Mesenchymal stem cell (in vitro differentiated cells and primary cell): ENCODE measurements around the gene MYO3A.

Experiments used
- DNase-seq: peaks from one replicate; pipeline ENCODE4 v3.0.0-alpha.2; 2013
- H2AFZ ChIP-seq: one replicate; pipeline ENCODE4 v1.6.1; 2013; ENCODE audit warnings: low read depth, mild to moderate bottlenecking, control low read depth, inconsistent platforms, low read length, moderate library complexity
- H2AK5ac ChIP-seq: 2 replicates; pipeline ENCODE4 v1.6.1; 2013; ENCODE audit warnings: low read length, moderate library complexity, mild to moderate bottlenecking, inconsistent platforms; ENCODE audit not compliant: severe bottlenecking
- H2BK120ac ChIP-seq: one replicate; pipeline ENCODE4 v1.6.1; 2013; ENCODE audit warnings: low read depth, mild to moderate bottlenecking, inconsistent platforms, low read length, moderate library complexity
- H2BK12ac ChIP-seq, 2 experiments: one replicate each; pipeline ENCODE4 v1.6.1; 2013; ENCODE audit warnings: inconsistent platforms in 2 of 2, low read length in 2 of 2, mild to moderate bottlenecking in 2 of 2, moderate library complexity in 2 of 2, control low read depth in 1 of 2
- H2BK15ac ChIP-seq: one replicate; pipeline ENCODE4 v1.6.1; 2013; ENCODE audit warnings: mild to moderate bottlenecking, low read depth, inconsistent platforms; ENCODE audit not compliant: poor library complexity, severe bottlenecking
- H2BK5ac ChIP-seq: 2 replicates; pipeline ENCODE4 v1.6.1; 2013; ENCODE audit warnings: low read depth, mild to moderate bottlenecking, low read length, control low read depth, inconsistent platforms; ENCODE audit not compliant: poor library complexity, severe bottlenecking
- H3K14ac ChIP-seq, 2 experiments: one replicate each; pipeline ENCODE4 v1.6.1; 2013; ENCODE audit warnings: inconsistent platforms in 2 of 2, low read length in 2 of 2, control low read depth in 1 of 2, mild to moderate bottlenecking in 1 of 2, moderate library complexity in 1 of 2
- H3K18ac ChIP-seq, 2 experiments: one replicate each; pipeline ENCODE4 v1.6.1; 2013; ENCODE audit warnings: inconsistent platforms in 2 of 2, low read length in 2 of 2, control low read depth in 1 of 2, low read depth in 1 of 2, mild to moderate bottlenecking in 1 of 2
- H3K23ac ChIP-seq, 2 experiments: one replicate each; pipeline ENCODE4 v1.6.1; 2013; ENCODE audit warnings: inconsistent platforms in 2 of 2, low read length in 2 of 2, mild to moderate bottlenecking in 2 of 2, moderate library complexity in 2 of 2, control low read depth in 1 of 2
- H3K27ac ChIP-seq: 2 replicates; pipeline ENCODE4 v1.5.1; 2013; ENCODE audit warnings: mild to moderate bottlenecking, moderate library complexity, low read length, control low read depth, inconsistent platforms; ENCODE audit not compliant: poor library complexity, severe bottlenecking
- H3K27me3 ChIP-seq, 2 experiments: 2 replicates each; pipeline versions ENCODE4 v1.6.1 to v1.7.0; 2013; ENCODE audit warnings: low read length in 2 of 2, mild to moderate bottlenecking in 2 of 2, moderate library complexity in 2 of 2, control low read depth in 1 of 2, inconsistent platforms in 1 of 2; ENCODE audit not compliant: control insufficient read depth in 1 of 2, insufficient read depth in 1 of 2
- H3K36me3 ChIP-seq, 2 experiments: 2 replicates each; pipeline versions ENCODE4 v1.6.1 to v1.7.0; 2013; ENCODE audit warnings: low read length in 2 of 2, control low read depth in 1 of 2, inconsistent platforms in 1 of 2, low read depth in 1 of 2, mild to moderate bottlenecking in 1 of 2; ENCODE audit not compliant: insufficient read depth in 2 of 2, control insufficient read depth in 1 of 2
- H3K4ac ChIP-seq, 2 experiments: one replicate each; pipeline ENCODE4 v1.6.1; 2013; ENCODE audit warnings: inconsistent platforms in 2 of 2, low read length in 2 of 2, mild to moderate bottlenecking in 2 of 2, moderate library complexity in 2 of 2, control low read depth in 1 of 2, low read depth in 1 of 2
- H3K4me1 ChIP-seq: 2 replicates; pipeline ENCODE4 v1.6.1; 2013; ENCODE audit warnings: low read depth, low read length, control low read depth; ENCODE audit not compliant: control insufficient read depth, insufficient read depth
- H3K4me2 ChIP-seq: 2 replicates; pipeline ENCODE4 v1.6.1; 2013; ENCODE audit warnings: low read length, mild to moderate bottlenecking, inconsistent platforms; ENCODE audit not compliant: poor library complexity, severe bottlenecking
- H3K4me3 ChIP-seq, 2 experiments: 2 replicates each; pipeline versions ENCODE4 v1.5.1 to v1.7.0; 2013; ENCODE audit warnings: low read length in 2 of 2, mild to moderate bottlenecking in 2 of 2, control low read depth in 1 of 2, low read depth in 1 of 2; ENCODE audit not compliant: insufficient read depth in 1 of 2
- H3K79me1 ChIP-seq: replicated peaks from 2 replicates; pipeline ENCODE4 v1.6.1; 2013; ENCODE audit warnings: mild to moderate bottlenecking, control low read depth, low read length, inconsistent platforms; ENCODE audit not compliant: poor library complexity, severe bottlenecking
- H3K9ac ChIP-seq: 2 replicates; pipeline ENCODE4 v1.7.0; 2013; ENCODE audit warnings: mild to moderate bottlenecking, low read length, moderate library complexity
- H3K9me3 ChIP-seq: 2 replicates; pipeline ENCODE4 v1.7.0; 2013; ENCODE audit warnings: mild to moderate bottlenecking, low read length; ENCODE audit not compliant: control insufficient read depth
- H4K8ac ChIP-seq: one replicate; pipeline ENCODE4 v1.6.1; 2013; ENCODE audit warnings: inconsistent platforms, mild to moderate bottlenecking, low read length, moderate library complexity
- H4K91ac ChIP-seq: one replicate; pipeline ENCODE4 v1.6.1; 2013; ENCODE audit warnings: mild to moderate bottlenecking, low read length, inconsistent platforms
- WGBS: methylation state at CpG from one replicate; pipeline ENCODE4 v1.1.7; 2013; ENCODE audit warnings: mixed read lengths; 5-methylcytosine and 5-hydroxymethylcytosine counted together

The MYO3A gene

DNA sequence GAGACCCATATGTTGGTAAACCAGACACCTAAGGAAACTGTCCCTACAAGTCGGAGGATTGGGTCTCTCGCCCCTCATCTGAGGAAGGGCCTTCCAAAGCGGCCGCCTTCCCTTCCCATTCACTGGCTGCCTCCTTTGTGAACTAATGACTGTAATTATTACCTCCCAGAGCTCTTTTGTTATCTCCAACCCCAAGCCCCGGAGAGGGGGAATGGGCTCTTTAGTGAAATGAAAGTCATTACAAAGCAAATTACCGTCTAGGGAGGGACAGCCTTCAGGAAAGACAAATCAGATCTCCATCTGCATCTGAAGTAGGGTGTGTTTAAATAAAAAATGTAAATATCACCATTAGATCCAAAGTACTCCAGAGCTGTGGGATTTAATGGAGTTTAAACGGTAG lies 280.0 kb downstream of the MYO3A start:
- no peak overlapping the region for H3K9ac ChIP-seq
- H3K79me1 ChIP-seq: no peaks in the 10 kb centered on the region
- no peak overlapping the region for H3K4ac ChIP-seq
- no peak overlapping the region for H3K4me3 ChIP-seq
- H3K18ac ChIP-seq: no peak overlapping the region
- no peak overlapping the region for H2AK5ac ChIP-seq
- no peak overlapping the region for H4K8ac ChIP-seq
- no peak overlapping the region for H2BK120ac ChIP-seq
- H3K36me3 ChIP-seq: no peaks in the 10 kb centered on the region
- 7% methylated on average over 3 of the region's 7 CpGs for WGBS
- peaks cover 79 to 94% of the 10 kb centered on the region in 2 experiments for H3K27me3 ChIP-seq
- H4K91ac ChIP-seq: no peak overlapping the region
- no peak overlapping the region for H2BK5ac ChIP-seq
- DNase-seq: no peak
- no peak overlapping the region for H2BK15ac ChIP-seq
- H3K14ac ChIP-seq: no peak overlapping the region
- H3K4me1 ChIP-seq: peaks cover 22% of the 10 kb centered on the region
- no peak overlapping the region for H3K23ac ChIP-seq
- peaks cover 4% of the 10 kb centered on the region for H3K9me3 ChIP-seq
- no peak overlapping the region for H2BK12ac ChIP-seq
- H3K27ac ChIP-seq: no peak overlapping the region
- no peak overlapping the region for H3K4me2 ChIP-seq
- H2AFZ ChIP-seq: no peak overlapping the region

DNA sequence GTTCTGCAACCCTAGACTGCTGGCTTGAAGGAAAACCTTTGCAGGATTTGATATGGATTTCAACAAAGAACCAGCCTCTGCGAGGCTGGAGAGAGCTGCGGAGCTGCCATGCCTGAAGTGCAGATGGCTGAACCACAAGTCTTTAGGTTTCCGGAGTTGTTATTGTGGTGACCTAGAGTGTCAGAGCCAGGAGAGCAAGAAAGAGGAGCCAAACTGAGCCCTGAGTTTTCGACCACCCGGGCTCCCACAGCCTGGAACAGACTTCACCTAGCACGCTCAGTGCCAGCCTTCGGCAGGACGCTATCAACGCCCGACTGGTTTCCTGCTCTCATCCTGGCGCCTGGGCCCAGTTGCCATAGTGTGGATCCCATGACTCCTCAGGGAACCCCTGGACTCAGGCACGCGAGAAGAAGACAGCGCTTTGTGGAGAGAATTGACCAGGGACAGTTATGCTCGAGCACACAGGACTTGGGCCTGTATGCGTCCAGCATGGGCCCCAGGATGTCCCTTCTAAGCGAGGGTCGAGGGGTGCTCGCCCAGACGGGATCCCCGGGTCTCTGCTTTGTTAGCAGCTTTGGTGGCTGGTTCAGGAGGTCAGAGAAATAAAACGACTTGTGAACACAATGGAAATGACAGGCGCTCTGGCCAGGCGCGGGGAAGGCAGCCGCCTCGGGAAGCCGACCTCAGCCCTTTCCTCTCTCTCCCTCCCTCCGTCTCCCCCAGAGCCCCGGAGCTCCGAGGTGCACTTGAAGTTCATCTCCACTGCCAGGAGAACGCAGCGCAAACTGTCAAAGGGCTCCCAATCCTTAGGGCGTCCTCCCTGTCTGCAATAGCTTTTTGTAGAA lies 280.7 kb downstream of the MYO3A start:
- Histone ChIP-seq H3K27me3 (peaks cover 84 to 97% of the 10 kb centered on the region in 2 experiments), H3K4me1 (peaks cover 22% of the 10 kb centered on the region), H3K36me3 (no peaks in the 10 kb centered on the region), H3K18ac (no peak overlapping the region), H3K27ac (no peak overlapping the region), H2AK5ac (no peak overlapping the region), H4K91ac (no peak overlapping the region), H3K79me1 (no peaks in the 10 kb centered on the region), H2BK120ac (no peak overlapping the region), H3K4ac (no peak overlapping the region), H2BK12ac (no peak overlapping the region), H2BK15ac (no peak overlapping the region), H3K4me3 (no peak overlapping the region), H3K4me2 (no peak overlapping the region), H3K23ac (no peak overlapping the region), H3K9ac (no peak overlapping the region), H4K8ac (no peak overlapping the region), H2AFZ (no peak overlapping the region), H3K9me3 (peaks cover 4% of the 10 kb centered on the region), H3K14ac (no peak overlapping the region), H2BK5ac (no peak overlapping the region)
- DNase-seq: no peak
- 4% methylated on average over 32 of the region's 34 CpGs for WGBS

DNA sequence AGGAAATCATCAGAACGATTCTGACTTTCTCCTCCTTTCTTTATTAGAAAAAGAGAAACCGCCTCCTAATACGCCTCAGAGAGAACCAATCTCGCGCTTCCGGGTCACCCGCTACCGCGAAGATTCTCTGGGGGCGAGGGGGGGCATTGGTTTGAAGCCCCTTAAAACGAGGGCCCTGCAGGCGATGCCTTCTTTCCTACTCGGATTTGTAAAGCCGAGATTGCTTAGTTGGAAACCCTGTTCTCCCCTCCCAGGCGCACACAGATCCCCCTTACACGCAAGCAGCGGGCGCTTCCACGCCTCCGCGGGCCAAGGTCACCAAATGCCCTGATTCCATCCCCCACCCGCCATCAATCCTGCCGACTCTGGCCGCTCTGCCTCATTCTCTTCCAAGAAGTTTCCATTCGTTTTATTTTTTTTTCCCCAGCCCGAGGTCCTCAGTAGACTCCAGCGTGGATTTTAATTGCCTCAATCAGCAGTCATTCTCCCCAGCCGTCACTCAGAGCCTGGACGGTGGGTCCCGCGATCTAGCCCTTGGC lies 281.4 kb downstream of the MYO3A start:
- no peak overlapping the region for H4K8ac ChIP-seq
- H3K4ac ChIP-seq: no peak overlapping the region
- no peak overlapping the region for H2AFZ ChIP-seq
- H3K36me3 ChIP-seq: no peaks in the 10 kb centered on the region
- no peak overlapping the region for H3K14ac ChIP-seq
- H2BK5ac ChIP-seq: no peak overlapping the region
- H4K91ac ChIP-seq: no peak overlapping the region
- H3K27ac ChIP-seq: no peak overlapping the region
- H3K79me1 ChIP-seq: no peaks in the 10 kb centered on the region
- no peak overlapping the region for H2AK5ac ChIP-seq
- H3K9me3 ChIP-seq: peaks cover 4% of the 10 kb centered on the region
- H3K18ac ChIP-seq: no peak overlapping the region
- H2BK15ac ChIP-seq: no peak overlapping the region
- DNase-seq: no peak
- H2BK12ac ChIP-seq: no peak overlapping the region
- peaks cover 89 to 100% of the 10 kb centered on the region in 2 experiments for H3K27me3 ChIP-seq
- under 1% methylated on average over 31 of the region's 31 CpGs for WGBS
- H3K23ac ChIP-seq: no peak overlapping the region
- H3K9ac ChIP-seq: no peak overlapping the region
- H3K4me1 ChIP-seq: peaks cover 22% of the 10 kb centered on the region
- H3K4me3 ChIP-seq: no peak overlapping the region
- no peak overlapping the region for H2BK120ac ChIP-seq
- H3K4me2 ChIP-seq: no peak overlapping the region

GRCh38 chr10:26215935-26216584 lies 282.0 kb downstream of the MYO3A start:
- no peak overlapping the region for H3K27ac ChIP-seq
- peaks cover 85 to 100% of the 10 kb centered on the region in 2 experiments for H3K27me3 ChIP-seq
- H2AK5ac ChIP-seq: no peak overlapping the region
- peaks cover 4% of the 10 kb centered on the region for H3K9me3 ChIP-seq
- no peak overlapping the region for H2BK15ac ChIP-seq
- H4K91ac ChIP-seq: no peak overlapping the region
- H4K8ac ChIP-seq: no peak overlapping the region
- H3K9ac ChIP-seq: no peak overlapping the region
- peaks cover 22% of the 10 kb centered on the region for H3K4me1 ChIP-seq
- H3K18ac ChIP-seq: no peak overlapping the region
- no peak overlapping the region for H2BK5ac ChIP-seq
- no peaks in the 10 kb centered on the region for H3K79me1 ChIP-seq
- no peak overlapping the region for H2BK12ac ChIP-seq
- no peak overlapping the region for H3K4ac ChIP-seq
- H3K14ac ChIP-seq: no peak overlapping the region
- no peak overlapping the region for H2BK120ac ChIP-seq
- WGBS: 2% methylated on average over 57 of the region's 57 CpGs
- H3K23ac ChIP-seq: no peak overlapping the region
- no peaks in the 10 kb centered on the region for H3K36me3 ChIP-seq
- no peak overlapping the region for H2AFZ ChIP-seq
- peak overlapping the region in 1 of 2 experiments; percentile 32 for H3K4me3 ChIP-seq
- peak overlapping the region; percentile 29 for H3K4me2 ChIP-seq
- no peak for DNase-seq
